ENCODE data around the gene TMEM150C.

GRCh38 chr4:82591592-82591991, 29.8 kb upstream of the TMEM150C start:
- TF ChIP-seq POLR2AphosphoS5 (IDR thresholded peaks at IDR 0.05; ENCODE audit: low read depth, low read length): no peak
- no peak for TF ChIP-seq POLR2A (IDR thresholded peaks at IDR 0.05; ENCODE audit: low read depth, low read length)
